Adipose tissue (tissue), 3 donors: Measurements from ENCODE around the gene LANCL1. TPM values are rescaled to one million over a fixed set of nuclear protein-coding genes. Genes with fewer than 3 reads are reported as not detected.
"Not testable (repeated sequence)": the region's sequence is repeated elsewhere in the genome, so short reads cannot be mapped to it uniquely, and the experiment has no call there.

Experiments used
- H3K27ac ChIP-seq: one replicate; pipeline ENCODE4 v1.5.1; 2013; ENCODE audit warnings: low read depth, low read length
- WGBS, 3 donors: extraction: QIAGEN DNeasy Blood & Tissue Kit; methylation state at CpG; one replicate each; pipeline ENCODE4 v1.1.7; 2013; 5-methylcytosine and 5-hydroxymethylcytosine counted together
- polyA plus RNA-seq, 3 donors: library from polyadenylated mRNA; stranded (reverse); fragments of 200-250 nt; gene quantifications; one replicate each; pipeline ENCODE4 v1.2.3, GENCODE V29; 2013
- donor health status: healthy with polysubstance abuse.
- donor health status: Bipolar disorder and iron deficiency.
- donor health status: healthy.

The LANCL1 gene
- polyA plus RNA-seq, 3 donors, result 12.6 to 18.0 (median 14.5) TPM

DNA sequence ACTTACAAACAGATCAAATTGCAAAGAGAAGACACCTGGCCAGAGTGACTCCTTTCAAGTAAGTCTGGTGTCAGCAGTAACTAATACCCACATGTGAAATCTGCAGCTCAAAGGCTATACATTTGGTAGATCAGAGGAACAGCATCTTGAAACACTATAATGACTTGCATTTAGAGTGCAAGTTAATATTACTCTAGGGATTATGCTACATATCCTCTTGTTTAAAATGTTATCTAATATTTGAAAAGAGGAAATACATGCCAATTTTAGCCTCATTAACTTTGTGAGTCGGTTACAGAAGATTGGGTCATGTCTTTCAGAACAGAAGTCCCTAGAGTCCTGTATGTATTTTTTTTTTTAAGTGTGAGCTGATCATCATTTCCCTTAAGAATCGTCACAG is 15.2 kb downstream of the LANCL1 start:
- H3K27ac ChIP-seq, result no peak overlapping the region
- 30 to 49% (median 30%) methylated on average over 2 of the region's 2 CpGs for WGBS, 3 donors

DNA sequence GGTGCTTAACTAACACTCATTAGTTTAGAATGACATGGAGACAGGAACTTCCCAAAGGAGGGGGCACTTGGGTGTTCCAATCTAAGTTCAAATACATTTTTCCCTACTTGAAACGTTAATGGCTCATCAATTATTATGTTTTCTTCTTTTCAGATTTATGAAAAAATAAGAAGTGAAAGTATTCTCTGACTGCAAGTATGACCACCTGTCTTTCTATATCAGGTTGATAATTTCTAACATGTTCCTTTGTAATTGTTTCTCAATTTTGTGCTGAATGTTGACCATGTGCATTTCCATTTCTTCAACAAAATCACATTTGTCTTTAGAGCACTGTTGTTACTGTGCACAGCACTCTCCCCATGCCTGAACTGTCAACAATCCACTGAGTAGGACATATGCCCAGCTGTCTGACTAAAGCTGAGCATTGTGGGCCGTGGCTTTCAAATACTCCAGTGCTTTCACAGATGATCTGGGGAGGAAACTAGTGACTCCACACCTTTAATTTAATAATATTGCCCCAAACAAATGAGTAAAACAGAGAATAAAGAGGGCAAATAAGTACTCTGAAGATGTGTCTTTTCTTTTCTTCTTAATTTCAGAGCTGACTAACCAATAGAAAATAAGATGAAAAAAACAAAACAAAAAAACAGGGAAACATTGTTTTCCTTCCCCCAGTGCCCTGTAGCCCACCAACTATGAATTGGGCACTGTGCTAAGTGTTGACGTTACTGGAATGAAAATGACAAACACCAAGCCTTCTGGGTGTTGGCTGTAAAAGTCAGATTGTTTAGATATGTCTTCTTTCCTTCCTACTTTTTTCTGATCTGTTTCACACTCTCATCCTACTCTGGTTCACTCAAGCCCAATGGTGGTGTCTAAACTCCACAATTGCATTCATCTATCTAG is 16.0 kb downstream of the LANCL1 start:
- WGBS, 3 donors, result 87 to 94% (median 89%) methylated on average over 3 of the region's 3 CpGs
- no peak overlapping the region for H3K27ac ChIP-seq

DNA sequence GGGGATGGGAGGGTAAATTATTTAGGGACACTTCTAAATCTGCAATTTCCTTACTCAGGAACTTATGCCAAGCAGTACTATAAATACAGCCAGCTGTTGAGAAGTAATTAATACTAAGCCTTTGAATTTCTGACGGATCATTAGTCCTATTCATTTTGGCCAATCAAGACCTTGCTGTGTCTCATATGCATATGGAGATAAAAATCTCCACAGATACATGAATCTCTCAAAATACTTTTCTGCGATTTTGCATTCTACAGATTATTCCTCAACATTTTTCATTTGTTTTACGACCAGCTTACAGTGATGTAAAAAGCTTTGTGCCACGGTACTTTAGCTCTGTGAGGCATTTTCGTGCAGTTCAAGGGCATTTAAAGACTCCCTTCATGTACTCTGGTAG is 16.7 kb downstream of the LANCL1 start:
- H3K27ac ChIP-seq, result no peak overlapping the region
- WGBS, 3 donors, result 85 to 94% (median 92%) methylated on average over 5 of the region's 5 CpGs

- H3K27ac ChIP-seq, result no peak overlapping the region
- 82 to 93% (median 93%) methylated on average over 3 of the region's 3 CpGs for WGBS, 3 donors
Observed at GRCh38 chr2:210459407-210459806, 17.2 kb downstream of the LANCL1 start.

DNA sequence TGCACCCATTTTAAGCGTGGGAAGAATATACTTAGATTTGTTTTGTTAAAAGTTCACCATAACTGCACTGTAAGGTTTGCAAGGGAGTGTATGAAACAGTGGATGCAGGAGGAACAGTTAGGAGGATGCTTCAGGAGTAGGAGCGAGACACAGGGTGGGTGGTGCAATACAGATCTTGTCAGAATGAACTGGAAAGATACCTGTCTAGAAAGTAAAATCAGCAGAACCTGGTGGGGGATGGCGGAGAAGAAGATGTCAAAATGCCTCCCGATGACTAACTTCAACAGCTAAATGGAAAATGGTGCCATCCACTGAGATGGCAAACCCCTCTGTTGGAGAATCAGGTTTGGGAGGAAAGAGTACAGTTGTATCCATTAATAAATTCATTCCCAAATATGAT is 18.2 kb downstream of the LANCL1 start:
- 95 to 97% (median 96%) methylated on average over 4 of the region's 4 CpGs for WGBS, 3 donors
- H3K27ac ChIP-seq, result no peak overlapping the region

DNA sequence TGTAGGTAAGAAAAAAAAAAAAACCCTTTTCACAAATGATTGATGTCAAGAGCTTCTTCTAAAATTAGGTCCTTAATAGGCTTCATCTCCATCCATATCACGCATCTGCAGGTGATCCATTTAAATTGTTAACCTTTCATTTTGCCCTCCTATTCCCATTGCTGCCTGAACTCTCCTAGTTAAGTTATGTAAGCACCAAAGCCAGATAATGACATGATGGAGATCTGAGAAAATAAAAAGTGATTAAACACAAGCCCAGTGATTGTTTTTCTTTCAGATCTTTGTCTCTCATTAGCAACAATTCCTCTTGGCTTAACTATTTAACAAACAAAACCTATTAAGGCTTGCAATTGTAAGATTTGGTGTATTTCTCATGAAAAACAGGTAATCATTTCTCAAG is 20.0 kb downstream of the LANCL1 start:
- 90 to 97% (median 90%) methylated on average over 1 of the region's 1 CpG for WGBS, 3 donors
- no peak overlapping the region for H3K27ac ChIP-seq

- 85 to 92% (median 90%) methylated on average over 8 of the region's 8 CpGs for WGBS, 3 donors
- no peak overlapping the region for H3K27ac ChIP-seq
Observed at GRCh38 chr2:210454336-210454735, 22.2 kb downstream of the LANCL1 start.

DNA sequence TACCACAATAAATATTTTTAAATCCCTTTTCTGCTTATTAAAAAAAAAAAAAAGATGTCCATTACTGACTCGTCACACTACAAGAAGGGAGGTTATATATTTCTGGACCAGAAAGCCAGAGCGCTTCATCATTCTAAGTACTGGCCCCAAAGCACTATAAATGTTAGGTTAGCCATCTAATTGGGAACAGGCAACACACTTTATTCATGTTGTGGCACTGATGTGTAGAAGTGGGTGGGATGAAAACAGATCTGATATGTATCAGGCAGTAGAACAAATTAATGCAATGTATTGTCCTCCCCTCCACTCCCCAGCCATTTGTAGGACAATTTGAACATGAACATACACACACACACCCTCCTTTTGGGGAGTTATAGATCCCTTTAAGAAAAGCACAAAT is 24.4 kb downstream of the LANCL1 start:
- 94 to 100% (median 97%) methylated on average over 2 of the region's 2 CpGs for WGBS, 3 donors
- no peak overlapping the region for H3K27ac ChIP-seq

DNA sequence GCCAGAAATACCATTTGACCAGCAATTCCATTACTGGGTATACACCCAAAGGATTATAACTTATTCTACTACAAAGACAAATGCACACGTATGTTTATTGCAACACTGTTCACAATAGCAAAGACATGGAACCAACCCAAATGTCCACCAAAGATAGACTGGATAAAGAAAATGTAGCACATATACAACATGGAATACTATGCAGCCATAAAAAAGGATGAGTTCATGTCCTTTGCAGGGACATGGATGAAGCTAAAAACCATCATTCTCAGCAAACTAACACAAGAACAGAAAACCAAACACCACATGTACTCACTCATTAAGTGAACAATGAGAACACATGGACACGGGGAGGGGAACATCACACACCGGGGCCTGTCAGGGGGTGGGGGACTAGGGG is 25.6 kb downstream of the LANCL1 start:
- WGBS, 3 donors, result 97 to 100% (median 99%) methylated on average over 3 of the region's 3 CpGs
- H3K27ac ChIP-seq, result not testable (repeated sequence)

DNA sequence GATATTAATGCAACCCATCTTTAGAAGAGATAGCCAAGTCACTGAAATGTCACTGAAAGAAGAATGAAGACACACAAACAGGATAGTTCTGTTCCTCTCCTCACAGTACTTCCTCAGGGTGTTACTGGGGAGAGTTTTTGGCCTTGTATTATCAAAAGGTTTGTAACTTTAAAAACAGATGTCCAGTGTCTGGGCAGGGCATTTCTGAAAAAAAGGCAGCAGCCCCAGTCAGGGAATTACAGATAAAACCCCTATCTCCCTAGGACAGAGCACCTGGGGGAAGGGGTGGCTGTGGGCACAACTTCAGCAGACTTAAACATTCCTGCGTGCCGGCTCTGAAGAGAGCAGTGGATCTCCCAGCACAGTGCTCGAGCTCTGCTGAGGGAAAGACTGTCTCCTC is 30.8 kb downstream of the LANCL1 start:
- 90 to 97% (median 94%) methylated on average over 3 of the region's 3 CpGs for WGBS, 3 donors
- H3K27ac ChIP-seq, result no peak overlapping the region

DNA sequence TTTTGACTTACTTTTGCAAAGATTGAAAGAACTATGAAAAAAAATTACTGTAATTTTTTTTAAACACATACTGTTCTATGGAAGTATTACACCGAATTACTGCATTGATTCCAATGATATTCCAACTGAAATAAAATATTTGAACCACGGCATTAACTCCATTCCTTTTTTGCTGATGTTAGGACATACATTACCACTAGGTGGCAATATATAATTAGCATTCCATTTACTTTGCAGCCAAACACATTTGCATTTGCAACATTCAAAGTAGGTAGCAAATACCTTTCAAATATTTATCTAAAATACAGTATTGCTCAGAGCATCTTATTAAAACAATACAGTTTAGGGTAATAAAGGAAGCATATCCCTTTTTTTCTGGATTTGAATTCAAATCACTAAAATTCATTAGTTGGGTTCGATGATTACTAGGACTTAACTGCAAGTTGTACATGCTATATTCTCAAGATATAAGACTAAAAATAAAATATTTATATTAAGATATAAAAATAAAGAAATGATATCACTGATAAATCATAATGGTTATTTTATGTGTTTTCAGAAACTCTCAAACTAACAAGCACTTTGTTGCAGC is 31.3 kb downstream of the LANCL1 start:
- 52 to 58% (median 53%) methylated on average over 3 of the region's 3 CpGs for WGBS, 3 donors
- H3K27ac ChIP-seq, result no peak overlapping the region

DNA sequence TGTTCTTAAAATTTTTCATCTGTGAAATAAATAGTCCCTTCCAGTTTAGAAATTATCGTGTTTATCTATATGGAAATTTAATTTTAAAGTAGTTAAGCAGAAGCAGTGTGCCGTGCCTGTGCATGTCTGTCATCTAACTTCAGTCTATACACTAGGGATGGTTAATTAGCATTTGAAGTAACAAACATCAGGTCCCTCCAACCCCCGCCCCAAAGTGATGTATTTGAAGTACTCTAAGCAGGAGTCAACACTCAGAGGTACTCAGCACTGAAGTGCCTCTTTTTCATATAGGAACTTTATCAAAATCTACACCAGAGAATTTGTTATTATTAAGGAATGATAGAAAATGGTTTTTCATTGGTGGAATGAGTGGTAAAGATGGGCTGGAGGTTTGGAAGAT is 33.0 kb downstream of the LANCL1 start:
- WGBS, 3 donors, result 96 to 98% (median 96%) methylated on average over 3 of the region's 3 CpGs
- no peak overlapping the region for H3K27ac ChIP-seq

DNA sequence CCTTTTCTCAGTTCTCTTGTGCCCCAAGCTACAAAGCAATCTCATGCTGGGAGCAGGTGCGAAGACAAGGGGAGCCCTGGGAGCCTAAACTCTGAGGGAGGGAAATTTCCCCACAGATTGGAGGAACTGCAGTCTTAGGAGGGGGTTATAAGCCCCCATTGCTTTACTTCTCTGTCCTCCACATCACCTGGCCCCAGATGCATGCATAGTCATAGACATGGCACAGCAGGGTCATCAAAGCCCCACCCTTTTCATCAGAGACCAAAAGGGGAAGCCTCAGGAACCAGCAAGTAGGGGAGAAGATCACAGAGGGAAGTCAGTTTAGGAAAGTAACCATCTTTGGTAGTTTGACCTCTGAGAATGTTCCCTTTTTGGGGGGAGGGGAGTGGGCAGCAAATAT is 33.7 kb downstream of the LANCL1 start:
- no peak overlapping the region for H3K27ac ChIP-seq
- WGBS, 3 donors, result 100% methylated on average over 1 of the region's 1 CpG

DNA sequence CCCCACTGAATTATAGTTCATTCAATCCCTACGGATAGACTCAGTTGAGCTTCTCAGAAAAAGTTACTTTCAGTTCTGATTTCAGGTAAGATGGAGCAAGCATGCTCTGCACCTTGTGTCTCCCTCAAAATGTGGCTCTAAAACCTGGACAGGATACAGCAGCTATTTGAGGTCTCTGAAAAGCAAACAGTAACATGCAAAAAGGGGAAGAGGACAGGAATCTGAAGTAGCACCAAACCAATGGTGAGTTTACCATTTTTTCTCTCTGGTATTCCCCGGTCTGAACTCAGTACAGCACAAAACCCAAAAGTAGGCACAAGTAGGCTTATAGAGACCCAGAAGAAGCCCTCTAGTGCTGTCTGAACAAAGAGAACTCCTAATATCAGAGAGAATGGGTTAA is 34.1 kb downstream of the LANCL1 start:
- 67 to 94% (median 80%) methylated on average over 2 of the region's 2 CpGs for WGBS, 3 donors
- no peak overlapping the region for H3K27ac ChIP-seq

DNA sequence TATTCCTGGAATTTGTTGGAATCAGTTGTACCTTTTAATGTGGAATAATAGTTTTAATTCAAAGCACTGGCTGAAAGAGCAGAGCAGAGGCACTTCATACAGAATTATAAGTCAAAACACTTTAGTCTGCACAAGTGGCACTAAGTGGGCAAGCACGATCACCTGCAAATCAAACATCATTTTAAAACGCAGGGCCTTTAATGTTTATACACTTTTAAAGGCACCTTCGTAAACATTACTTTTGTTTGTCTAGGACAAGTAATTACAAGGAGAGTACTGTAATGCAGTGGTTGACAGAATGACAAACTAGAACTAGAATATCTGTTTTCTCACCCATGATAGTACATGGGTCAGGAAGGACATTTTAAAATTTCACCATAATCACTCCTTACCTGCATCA is 36.4 kb downstream of the LANCL1 start:
- WGBS, 3 donors, result 42 to 93% (median 90%) methylated on average over 3 of the region's 3 CpGs
- no peak overlapping the region for H3K27ac ChIP-seq

DNA sequence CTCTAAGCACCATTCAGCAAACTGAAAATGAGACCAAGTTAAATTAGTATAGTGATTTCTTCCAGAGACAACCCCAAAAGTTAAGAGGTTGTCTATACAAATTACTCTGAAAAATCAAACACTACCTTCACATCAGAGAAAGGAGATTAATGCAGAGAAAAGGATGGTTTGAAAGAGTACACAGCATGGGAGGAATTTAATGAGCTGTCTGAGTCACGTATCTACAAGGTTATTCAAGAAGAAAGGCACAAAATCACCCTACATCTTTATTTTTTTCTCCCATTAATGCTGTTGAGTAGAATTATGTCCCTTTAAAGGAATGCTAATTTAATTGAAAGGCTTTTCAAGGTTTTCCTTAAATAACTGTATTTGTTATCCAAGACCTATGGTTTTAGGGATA is 41.1 kb downstream of the LANCL1 start:
- no peak overlapping the region for H3K27ac ChIP-seq
- WGBS, 3 donors, result 90 to 96% (median 93%) methylated on average over 1 of the region's 1 CpG

- H3K27ac ChIP-seq, result no peak overlapping the region
- WGBS, 3 donors, result 94 to 97% (median 95%) methylated on average over 1 of the region's 1 CpG
Observed at GRCh38 chr2:210432633-210433032, 43.9 kb downstream of the LANCL1 start.

GRCh38 chr2:210429403-210430137 is 47.0 kb downstream of the LANCL1 start:
- no peak overlapping the region for H3K27ac ChIP-seq
- 92 to 97% (median 94%) methylated on average over 2 of the region's 2 CpGs for WGBS, 3 donors

- H3K27ac ChIP-seq, result no peak overlapping the region
- 50 to 76% (median 59%) methylated on average over 5 of the region's 5 CpGs for WGBS, 3 donors
Observed at GRCh38 chr2:210428393-210429179, 48.0 kb downstream of the LANCL1 start.
